Mesenchymal stem cell (in vitro differentiated cells and primary cell): ENCODE data around the gene TBCD.

Source experiments
- DNase-seq: peaks from one replicate; pipeline ENCODE4 v3.0.0-alpha.2; 2013
- H2AFZ ChIP-seq: one replicate; pipeline ENCODE4 v1.6.1; 2013; ENCODE audit warnings: low read depth, mild to moderate bottlenecking, control low read depth, inconsistent platforms, low read length, moderate library complexity
- H2AK5ac ChIP-seq: 2 replicates; pipeline ENCODE4 v1.6.1; 2013; ENCODE audit warnings: low read length, moderate library complexity, mild to moderate bottlenecking, inconsistent platforms; ENCODE audit not compliant: severe bottlenecking
- H2BK120ac ChIP-seq: one replicate; pipeline ENCODE4 v1.6.1; 2013; ENCODE audit warnings: low read depth, mild to moderate bottlenecking, inconsistent platforms, low read length, moderate library complexity
- H2BK12ac ChIP-seq, 2 experiments: one replicate each; pipeline ENCODE4 v1.6.1; 2013; ENCODE audit warnings: inconsistent platforms in 2 of 2, low read length in 2 of 2, mild to moderate bottlenecking in 2 of 2, moderate library complexity in 2 of 2, control low read depth in 1 of 2
- H2BK15ac ChIP-seq: one replicate; pipeline ENCODE4 v1.6.1; 2013; ENCODE audit warnings: mild to moderate bottlenecking, low read depth, inconsistent platforms; ENCODE audit not compliant: poor library complexity, severe bottlenecking
- H2BK5ac ChIP-seq: 2 replicates; pipeline ENCODE4 v1.6.1; 2013; ENCODE audit warnings: low read depth, mild to moderate bottlenecking, low read length, control low read depth, inconsistent platforms; ENCODE audit not compliant: poor library complexity, severe bottlenecking
- H3K14ac ChIP-seq, 2 experiments: one replicate each; pipeline ENCODE4 v1.6.1; 2013; ENCODE audit warnings: inconsistent platforms in 2 of 2, low read length in 2 of 2, control low read depth in 1 of 2, mild to moderate bottlenecking in 1 of 2, moderate library complexity in 1 of 2
- H3K18ac ChIP-seq, 2 experiments: one replicate each; pipeline ENCODE4 v1.6.1; 2013; ENCODE audit warnings: inconsistent platforms in 2 of 2, low read length in 2 of 2, control low read depth in 1 of 2, low read depth in 1 of 2, mild to moderate bottlenecking in 1 of 2
- H3K23ac ChIP-seq, 2 experiments: one replicate each; pipeline ENCODE4 v1.6.1; 2013; ENCODE audit warnings: inconsistent platforms in 2 of 2, low read length in 2 of 2, mild to moderate bottlenecking in 2 of 2, moderate library complexity in 2 of 2, control low read depth in 1 of 2
- H3K27ac ChIP-seq: 2 replicates; pipeline ENCODE4 v1.5.1; 2013; ENCODE audit warnings: mild to moderate bottlenecking, moderate library complexity, low read length, control low read depth, inconsistent platforms; ENCODE audit not compliant: poor library complexity, severe bottlenecking
- H3K27me3 ChIP-seq, 2 experiments: 2 replicates each; pipeline versions ENCODE4 v1.6.1 to v1.7.0; 2013; ENCODE audit warnings: low read length in 2 of 2, mild to moderate bottlenecking in 2 of 2, moderate library complexity in 2 of 2, control low read depth in 1 of 2, inconsistent platforms in 1 of 2; ENCODE audit not compliant: control insufficient read depth in 1 of 2, insufficient read depth in 1 of 2
- H3K36me3 ChIP-seq, 2 experiments: 2 replicates each; pipeline versions ENCODE4 v1.6.1 to v1.7.0; 2013; ENCODE audit warnings: low read length in 2 of 2, control low read depth in 1 of 2, inconsistent platforms in 1 of 2, low read depth in 1 of 2, mild to moderate bottlenecking in 1 of 2; ENCODE audit not compliant: insufficient read depth in 2 of 2, control insufficient read depth in 1 of 2
- H3K4ac ChIP-seq, 2 experiments: one replicate each; pipeline ENCODE4 v1.6.1; 2013; ENCODE audit warnings: inconsistent platforms in 2 of 2, low read length in 2 of 2, mild to moderate bottlenecking in 2 of 2, moderate library complexity in 2 of 2, control low read depth in 1 of 2, low read depth in 1 of 2
- H3K4me1 ChIP-seq: 2 replicates; pipeline ENCODE4 v1.6.1; 2013; ENCODE audit warnings: low read depth, low read length, control low read depth; ENCODE audit not compliant: control insufficient read depth, insufficient read depth
- H3K4me2 ChIP-seq: 2 replicates; pipeline ENCODE4 v1.6.1; 2013; ENCODE audit warnings: low read length, mild to moderate bottlenecking, inconsistent platforms; ENCODE audit not compliant: poor library complexity, severe bottlenecking
- H3K4me3 ChIP-seq, 2 experiments: 2 replicates each; pipeline versions ENCODE4 v1.5.1 to v1.7.0; 2013; ENCODE audit warnings: low read length in 2 of 2, mild to moderate bottlenecking in 2 of 2, control low read depth in 1 of 2, low read depth in 1 of 2; ENCODE audit not compliant: insufficient read depth in 1 of 2
- H3K79me1 ChIP-seq: replicated peaks from 2 replicates; pipeline ENCODE4 v1.6.1; 2013; ENCODE audit warnings: mild to moderate bottlenecking, control low read depth, low read length, inconsistent platforms; ENCODE audit not compliant: poor library complexity, severe bottlenecking
- H3K9ac ChIP-seq: 2 replicates; pipeline ENCODE4 v1.7.0; 2013; ENCODE audit warnings: mild to moderate bottlenecking, low read length, moderate library complexity
- H3K9me3 ChIP-seq: 2 replicates; pipeline ENCODE4 v1.7.0; 2013; ENCODE audit warnings: mild to moderate bottlenecking, low read length; ENCODE audit not compliant: control insufficient read depth
- H4K8ac ChIP-seq: one replicate; pipeline ENCODE4 v1.6.1; 2013; ENCODE audit warnings: inconsistent platforms, mild to moderate bottlenecking, low read length, moderate library complexity
- H4K91ac ChIP-seq: one replicate; pipeline ENCODE4 v1.6.1; 2013; ENCODE audit warnings: mild to moderate bottlenecking, low read length, inconsistent platforms
- WGBS: methylation state at CpG from one replicate; pipeline ENCODE4 v1.1.7; 2013; ENCODE audit warnings: mixed read lengths; 5-methylcytosine and 5-hydroxymethylcytosine counted together

The TBCD gene

DNA sequence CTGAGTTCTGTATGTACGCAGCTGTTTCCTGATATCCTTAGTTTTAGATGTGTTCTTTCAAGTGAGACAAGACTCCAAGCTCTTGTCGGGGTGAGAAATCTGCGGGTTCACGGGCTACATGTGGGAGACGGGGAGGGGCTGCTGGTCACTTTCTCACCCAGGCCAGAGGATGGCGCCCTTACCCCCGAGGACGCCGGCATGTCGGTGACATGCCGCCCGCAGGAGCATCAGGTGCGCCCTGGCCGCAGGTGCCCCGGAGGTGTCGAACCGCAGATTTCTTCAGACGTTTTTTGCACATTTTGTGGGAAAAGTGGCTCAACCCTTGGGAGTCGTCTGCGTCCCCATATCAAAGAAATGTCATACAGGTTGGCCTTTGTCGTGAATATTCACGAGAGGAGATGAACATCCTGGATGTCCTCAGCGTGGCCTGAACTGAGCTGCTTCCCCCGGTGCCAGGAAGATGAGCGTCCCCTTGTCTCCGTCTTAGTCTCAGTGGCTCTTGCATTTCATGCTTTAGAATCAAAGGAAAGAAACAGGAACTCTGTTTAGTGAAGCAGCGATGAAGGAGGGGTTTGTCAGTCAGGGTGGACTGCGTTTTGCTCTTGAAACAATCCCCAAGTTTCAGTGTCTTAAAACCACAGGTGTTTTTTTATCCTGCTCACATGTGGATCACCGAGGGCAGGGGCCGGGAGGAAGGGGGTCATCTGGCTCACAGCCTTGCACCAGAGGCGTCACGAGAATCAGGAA lies 163.3 kb downstream of the TBCD start:
- no peak overlapping the region for H4K8ac ChIP-seq
- H3K9me3 ChIP-seq: no peaks in the 10 kb centered on the region
- WGBS: 95% methylated on average over 32 of the region's 32 CpGs

DNA sequence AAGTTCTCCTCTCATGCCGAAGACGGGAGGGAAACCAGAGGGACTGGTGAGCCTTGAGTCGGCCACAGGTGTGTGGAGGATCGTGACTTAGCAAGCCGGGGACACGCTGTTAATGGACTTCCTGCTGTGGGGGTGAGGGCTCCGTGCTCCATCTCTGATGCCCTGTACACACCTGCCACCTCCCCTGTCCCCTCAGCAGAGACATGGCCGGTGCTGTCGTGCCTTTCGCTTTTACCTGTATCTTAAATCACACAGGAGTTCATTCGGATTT lies 163.8 kb downstream of the TBCD start:
- H3K4me2 ChIP-seq: no peak overlapping the region
- H3K9ac ChIP-seq: no peak overlapping the region
- no peak overlapping the region for H2AFZ ChIP-seq
- no peak overlapping the region for H3K23ac ChIP-seq
- H3K18ac ChIP-seq: no peak overlapping the region
- H4K8ac ChIP-seq: no peak overlapping the region
- H3K27ac ChIP-seq: no peak overlapping the region
- H2BK12ac ChIP-seq: no peak overlapping the region
- peaks cover 4% of the 10 kb centered on the region for H3K79me1 ChIP-seq
- no peak overlapping the region for H4K91ac ChIP-seq
- H3K27me3 ChIP-seq: no peaks in the 10 kb centered on the region
- peaks cover 3% of the 10 kb centered on the region for H3K4me1 ChIP-seq
- no peak for DNase-seq
- peaks cover 33 to 52% of the 10 kb centered on the region in 2 experiments for H3K36me3 ChIP-seq
- H2BK120ac ChIP-seq: no peak overlapping the region
- H2AK5ac ChIP-seq: no peak overlapping the region
- H3K4ac ChIP-seq: no peak overlapping the region
- 97% methylated on average over 11 of the region's 11 CpGs for WGBS
- H3K9me3 ChIP-seq: no peaks in the 10 kb centered on the region
- no peak overlapping the region for H2BK5ac ChIP-seq
- no peak overlapping the region for H2BK15ac ChIP-seq
- H3K14ac ChIP-seq: no peak overlapping the region
- no peak overlapping the region for H3K4me3 ChIP-seq

More for the DNA sequence above, 163.3 kb downstream of the TBCD start:
- peaks cover 4% of the 10 kb centered on the region for H3K79me1 ChIP-seq
- no peak for DNase-seq
- H2BK12ac ChIP-seq: no peak overlapping the region
- peaks cover 33 to 52% of the 10 kb centered on the region in 2 experiments for H3K36me3 ChIP-seq
- H3K4ac ChIP-seq: no peak overlapping the region
- no peak overlapping the region for H3K14ac ChIP-seq
- H3K27me3 ChIP-seq: no peaks in the 10 kb centered on the region
- no peak overlapping the region for H2AFZ ChIP-seq
- H2BK15ac ChIP-seq: no peak overlapping the region
- H3K18ac ChIP-seq: no peak overlapping the region
- peaks cover 3% of the 10 kb centered on the region for H3K4me1 ChIP-seq
- no peak overlapping the region for H4K91ac ChIP-seq
- no peak overlapping the region for H3K4me2 ChIP-seq
- peak overlapping the region; percentile 1 for H3K9ac ChIP-seq
- H2BK5ac ChIP-seq: no peak overlapping the region
- H3K4me3 ChIP-seq: no peak overlapping the region
- H3K23ac ChIP-seq: no peak overlapping the region
- no peak overlapping the region for H3K27ac ChIP-seq
- H2BK120ac ChIP-seq: no peak overlapping the region
- no peak overlapping the region for H2AK5ac ChIP-seq

DNA sequence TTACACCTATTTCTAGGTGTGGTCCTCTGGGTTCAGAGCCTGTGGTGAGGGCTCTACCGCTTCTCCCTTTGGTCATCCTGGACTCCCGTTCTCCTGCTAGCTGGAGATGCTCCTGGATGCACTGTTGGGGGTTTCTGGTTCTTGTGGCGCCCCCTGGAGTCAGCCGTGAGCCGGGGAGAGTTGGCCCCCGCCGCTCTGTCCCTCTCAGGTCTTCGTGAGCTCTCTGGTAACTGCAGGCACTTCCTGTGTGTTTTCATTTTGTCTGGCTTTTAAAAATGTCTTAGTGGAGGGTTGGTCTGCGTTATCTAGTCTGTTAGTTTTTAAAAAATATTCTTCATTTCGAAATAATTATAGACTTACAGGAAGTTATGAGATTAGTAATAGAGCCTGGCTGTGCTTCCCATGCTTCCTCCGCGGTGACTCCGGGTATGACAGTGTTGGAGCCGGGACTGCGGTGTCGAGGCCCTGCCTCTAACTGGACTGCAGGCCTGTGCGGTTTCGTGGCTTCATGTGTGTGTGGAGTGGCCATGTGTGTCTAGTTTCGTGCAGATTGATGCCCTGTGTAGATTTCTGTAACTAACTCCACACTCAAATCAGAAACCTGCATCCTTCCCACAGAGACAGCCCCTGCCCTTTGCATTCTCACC lies 166.0 kb downstream of the TBCD start:
- Histone ChIP-seq H2AK5ac (no peak overlapping the region), H3K36me3 (peaks cover 33 to 42% of the 10 kb centered on the region in 2 experiments), H4K8ac (peak overlapping the region; percentile 36), H3K4me3 (no peak overlapping the region), H3K79me1 (peaks cover 4% of the 10 kb centered on the region), H2BK12ac (no peak overlapping the region), H3K18ac (no peak overlapping the region), H2AFZ (no peak overlapping the region), H3K23ac (no peak overlapping the region), H2BK15ac (no peak overlapping the region), H3K4ac (no peak overlapping the region), H3K9me3 (no peaks in the 10 kb centered on the region), H2BK120ac (no peak overlapping the region), H3K4me2 (no peak overlapping the region), H3K27ac (no peak overlapping the region), H4K91ac (no peak overlapping the region), H3K27me3 (no peaks in the 10 kb centered on the region), H3K14ac (no peak overlapping the region), H3K4me1 (peaks cover 3% of the 10 kb centered on the region), H2BK5ac (no peak overlapping the region), H3K9ac (no peak overlapping the region)
- 80% methylated on average over 15 of the region's 19 CpGs for WGBS
- DNase-seq: peak; percentile 15

DNA sequence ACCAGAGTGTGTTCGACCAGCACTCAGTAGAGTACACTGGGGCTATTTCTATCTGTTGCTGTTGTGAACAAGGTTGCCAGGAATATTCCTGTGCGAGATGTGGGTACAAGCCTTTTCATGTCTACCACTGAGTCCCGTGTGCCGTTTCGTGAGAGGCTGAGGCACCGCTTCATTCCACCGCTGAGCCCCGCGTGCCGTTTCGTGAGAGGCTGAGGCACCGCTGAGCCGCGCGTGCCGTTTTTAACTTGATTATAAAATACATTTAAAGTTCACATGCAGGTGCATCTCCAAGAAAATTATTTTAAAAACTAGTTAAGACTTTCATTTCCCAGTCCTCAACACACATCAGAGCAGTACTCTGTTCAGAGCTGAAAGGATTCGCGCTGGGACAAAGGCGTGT lies 166.6 kb downstream of the TBCD start:
- Histone ChIP-seq H3K27ac (no peak overlapping the region), H2BK12ac (no peak overlapping the region), H4K8ac (no peak overlapping the region), H3K4me2 (no peak overlapping the region), H2AK5ac (no peak overlapping the region), H2BK15ac (no peak overlapping the region), H3K18ac (no peak overlapping the region), H2BK120ac (no peak overlapping the region), H3K4me1 (peaks cover 6% of the 10 kb centered on the region), H3K36me3 (peaks cover 29 to 40% of the 10 kb centered on the region in 2 experiments), H3K14ac (no peak overlapping the region), H3K79me1 (peaks cover 4% of the 10 kb centered on the region), H3K4me3 (no peak overlapping the region), H3K4ac (no peak overlapping the region), H2AFZ (no peak overlapping the region), H3K9ac (no peak overlapping the region), H3K23ac (no peak overlapping the region), H4K91ac (no peak overlapping the region), H3K9me3 (no peaks in the 10 kb centered on the region), H2BK5ac (no peak overlapping the region), H3K27me3 (no peaks in the 10 kb centered on the region)
- 98% methylated on average over 13 of the region's 19 CpGs for WGBS
- no peak for DNase-seq
